ENCODE data around the gene LCNL1. TPM values are rescaled to one million over a fixed set of nuclear protein-coding genes. Genes with fewer than 3 reads are reported as not detected.

The LCNL1 gene
- total RNA-seq, 2 donors from 2014 or later: 0.24 to 1.1 TPM

DNA sequence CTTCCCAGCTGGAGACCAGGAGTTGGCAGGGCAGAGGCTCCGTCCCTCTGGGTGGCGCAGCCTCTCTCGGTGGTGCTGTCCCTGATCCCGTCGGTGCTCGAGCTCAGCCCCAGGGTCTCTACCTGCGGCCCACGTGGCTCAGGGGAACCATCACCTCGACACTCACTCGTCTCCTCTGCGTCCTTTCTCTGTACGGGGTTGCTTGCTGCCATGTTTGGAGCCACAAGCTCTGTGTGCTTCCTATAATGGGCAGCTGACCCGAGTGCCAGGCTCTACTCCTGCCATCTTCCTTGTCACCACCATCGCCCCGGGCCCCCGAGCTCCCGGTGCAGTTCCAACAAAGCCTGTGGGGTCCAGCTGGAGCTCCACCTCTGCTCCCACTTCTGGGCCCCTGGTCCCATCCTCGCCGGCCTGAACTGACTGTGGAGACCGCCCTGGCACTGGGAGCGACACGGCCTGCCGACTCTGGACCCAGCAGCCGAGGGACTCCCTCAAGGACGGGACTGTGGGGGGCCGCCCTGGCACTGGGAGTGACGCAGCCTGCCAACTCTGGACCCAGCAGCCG, 43.3 kb upstream of the LCNL1 start:
- H3K27ac ChIP-seq: peak overlapping the region; percentile 91 to 96
- DNase-seq (ENCODE audit: low spot score): no peak
- no peaks in the 10 kb centered on the region for H3K9me3 ChIP-seq
- H3K36me3 ChIP-seq: peaks cover 41% of the 10 kb centered on the region
- peaks cover 0 to 22% of the 10 kb centered on the region in 2 donors for H3K4me1 ChIP-seq
- no peak overlapping the region for H3K4me3 ChIP-seq
- H3K27me3 ChIP-seq: no peaks in the 10 kb centered on the region
- TF ChIP-seq, protein P1, sequence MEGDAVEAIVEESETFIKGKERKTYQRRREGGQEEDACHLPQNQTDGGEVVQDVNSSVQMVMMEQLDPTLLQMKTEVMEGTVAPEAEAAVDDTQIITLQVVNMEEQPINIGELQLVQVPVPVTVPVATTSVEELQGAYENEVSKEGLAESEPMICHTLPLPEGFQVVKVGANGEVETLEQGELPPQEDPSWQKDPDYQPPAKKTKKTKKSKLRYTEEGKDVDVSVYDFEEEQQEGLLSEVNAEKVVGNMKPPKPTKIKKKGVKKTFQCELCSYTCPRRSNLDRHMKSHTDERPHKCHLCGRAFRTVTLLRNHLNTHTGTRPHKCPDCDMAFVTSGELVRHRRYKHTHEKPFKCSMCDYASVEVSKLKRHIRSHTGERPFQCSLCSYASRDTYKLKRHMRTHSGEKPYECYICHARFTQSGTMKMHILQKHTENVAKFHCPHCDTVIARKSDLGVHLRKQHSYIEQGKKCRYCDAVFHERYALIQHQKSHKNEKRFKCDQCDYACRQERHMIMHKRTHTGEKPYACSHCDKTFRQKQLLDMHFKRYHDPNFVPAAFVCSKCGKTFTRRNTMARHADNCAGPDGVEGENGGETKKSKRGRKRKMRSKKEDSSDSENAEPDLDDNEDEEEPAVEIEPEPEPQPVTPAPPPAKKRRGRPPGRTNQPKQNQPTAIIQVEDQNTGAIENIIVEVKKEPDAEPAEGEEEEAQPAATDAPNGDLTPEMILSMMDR (IDR thresholded peaks at IDR 0.05): no peak

DNA sequence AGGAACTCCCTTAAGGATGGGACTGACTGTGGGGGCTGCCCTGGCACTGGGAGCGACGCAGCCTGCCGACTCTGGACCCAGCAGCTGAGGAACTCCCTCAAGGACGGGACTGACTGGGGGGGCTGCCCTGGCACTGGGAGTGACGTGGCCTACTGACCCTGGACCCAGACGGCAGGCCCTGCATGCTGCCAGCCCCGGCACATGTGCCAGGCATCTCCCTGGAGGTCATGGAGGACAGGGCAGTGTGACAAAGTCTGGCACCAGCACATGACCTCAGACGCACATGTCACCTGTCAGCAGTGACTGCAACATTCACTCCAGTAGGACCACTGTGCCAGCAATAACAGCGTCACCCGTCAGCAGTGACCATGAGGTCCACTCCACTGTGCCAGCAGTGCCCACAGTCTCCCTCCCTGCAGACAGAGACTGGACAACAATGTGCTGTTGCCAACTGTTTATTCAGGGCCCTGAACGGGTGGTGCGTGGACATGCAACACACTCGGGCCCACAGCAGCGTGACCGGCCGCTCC, 42.7 kb upstream of the LCNL1 start:
- no peaks in the 10 kb centered on the region for H3K9me3 ChIP-seq
- DNase-seq (ENCODE audit: low spot score): peak; percentile 86
- H3K27me3 ChIP-seq: no peaks in the 10 kb centered on the region
- peak overlapping the region; percentile 91 to 96 for H3K27ac ChIP-seq
- TF ChIP-seq, protein P1 (IDR thresholded peaks at IDR 0.05): no peak
- peaks cover 41% of the 10 kb centered on the region for H3K36me3 ChIP-seq
- H3K4me1 ChIP-seq: peaks cover 0 to 26% of the 10 kb centered on the region in 2 donors
- H3K4me3 ChIP-seq: no peak overlapping the region

GRCh38 chr9:136940526-136941230, 42.1 kb upstream of the LCNL1 start:
- peaks cover 41% of the 10 kb centered on the region for H3K36me3 ChIP-seq
- H3K4me1 ChIP-seq: peaks cover 0 to 29% of the 10 kb centered on the region in 2 donors
- H3K4me3 ChIP-seq: no peak overlapping the region
- peak overlapping the region; percentile 90 to 91 for H3K27ac ChIP-seq
- H3K27me3 ChIP-seq: no peaks in the 10 kb centered on the region
- no peaks in the 10 kb centered on the region for H3K9me3 ChIP-seq
- no peak for DNase-seq (ENCODE audit: low spot score)
- TF ChIP-seq, protein P1 (IDR thresholded peaks at IDR 0.05): no peak

- H3K27ac ChIP-seq: peak overlapping the region; percentile 90 to 91
- H3K27me3 ChIP-seq: no peaks in the 10 kb centered on the region
- H3K4me1 ChIP-seq: peaks cover 0 to 29% of the 10 kb centered on the region in 2 donors
- no peaks in the 10 kb centered on the region for H3K9me3 ChIP-seq
- DNase-seq (ENCODE audit: low spot score): no peak
- TF ChIP-seq, protein P1 (IDR thresholded peaks at IDR 0.05): no peak
- no peak overlapping the region for H3K4me3 ChIP-seq
- peaks cover 41% of the 10 kb centered on the region for H3K36me3 ChIP-seq
Measured at GRCh38 chr9:136941231-136942111, 41.3 kb upstream of the LCNL1 start.

DNA sequence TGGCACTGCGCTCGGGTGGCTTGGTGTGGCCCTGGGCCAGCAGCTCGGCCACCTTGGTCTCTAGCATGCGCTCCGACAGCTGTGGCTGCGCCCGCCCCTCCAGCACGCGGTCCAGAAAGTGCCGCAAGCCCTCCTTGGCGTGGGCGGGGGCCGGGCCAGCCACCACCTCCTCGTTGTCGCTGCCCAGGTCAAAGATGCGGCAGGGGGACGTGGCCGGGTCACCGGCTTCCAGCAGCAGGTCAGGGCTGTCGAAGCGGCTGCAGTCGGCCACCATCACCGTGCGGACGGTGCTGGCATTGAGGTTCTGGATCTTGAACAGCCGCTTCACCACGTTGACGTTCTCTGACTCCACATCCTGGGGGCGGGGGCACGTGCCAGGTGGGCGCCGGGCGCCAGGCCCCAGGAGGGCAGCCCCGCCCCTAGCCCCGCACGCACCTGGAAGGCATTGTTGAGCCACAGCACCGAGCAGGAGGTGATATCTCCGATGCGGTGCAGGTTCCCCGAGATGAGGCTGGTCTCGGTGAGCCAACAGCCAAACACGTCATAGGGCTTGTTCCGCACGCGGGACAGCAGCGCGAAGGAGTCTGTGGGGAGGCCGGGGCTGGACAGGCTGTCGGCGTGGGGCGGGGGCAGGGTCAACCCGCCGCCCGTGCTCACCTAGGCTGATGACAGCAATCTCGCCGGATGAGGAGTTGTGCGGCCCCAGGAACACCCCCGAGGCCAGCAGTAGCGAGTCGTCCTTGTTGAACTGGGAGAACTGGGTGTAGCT, 40.5 kb upstream of the LCNL1 start:
- H3K4me3 ChIP-seq: no peak overlapping the region
- TF ChIP-seq, protein P1 (IDR thresholded peaks at IDR 0.05): no peak
- DNase-seq (ENCODE audit: low spot score): no peak

More for the DNA sequence above, 40.5 kb upstream of the LCNL1 start:
- no peaks in the 10 kb centered on the region for H3K9me3 ChIP-seq
- H3K27ac ChIP-seq: peak overlapping the region; percentile 91 to 95
- peaks cover 41% of the 10 kb centered on the region for H3K36me3 ChIP-seq
- H3K4me1 ChIP-seq: peaks cover 0 to 37% of the 10 kb centered on the region in 2 donors
- no peaks in the 10 kb centered on the region for H3K27me3 ChIP-seq

All from right atrium auricular region (tissue), 2 donors.